SU-DHL-6 (cell line): ENCODE measurements around the gene YY1.

Source experiments
- CTCF ChIP-seq: fragments of 200-600 bp; sonication (generic); IDR thresholded peaks from one replicate; pipeline ENCODE4 v1.5.1; 2017; ENCODE audit warnings: antibody characterized with exemption, mild to moderate bottlenecking, low read length, moderate library complexity; ENCODE audit not compliant: insufficient read depth, poor library complexity, severe bottlenecking
- EZH2phosphoT487 ChIP-seq: fragments of 200-600 bp; sonication (generic), shearing (Covaris generic); conservative IDR thresholded peaks from 2 replicates; pipeline ENCODE4 v1.6.1; 2018; ENCODE audit warnings: mild to moderate bottlenecking, antibody characterized with exemption, low read length, moderate library complexity, mixed read lengths

GRCh38 chr14:100239840-100240667 lies 1.1 kb downstream of the YY1 start:
- peak; percentile 34 for TF ChIP-seq CTCF
- no peak for TF ChIP-seq EZH2phosphoT487
